Uterus (tissue), 2 donors: ENCODE results near the gene MARVELD3.
"Not testable (repeated sequence)": the region's sequence is repeated elsewhere in the genome, so short reads cannot be mapped to it uniquely, and the experiment has no call there.

Experiments used
- POLR2A ChIP-seq, 2 donors: fragments of 450-650 bp; IDR thresholded peaks; one replicate each; pipeline ENCODE4 v1.6.1; 2016; ENCODE audit warnings: antibody characterized with exemption in 2 of 2, mild to moderate bottlenecking in 1 of 2, moderate library complexity in 1 of 2
- TF ChIP-seq, protein P1 (sequence below), 4 experiments: fragments of 200-600 bp in 2 of 4; fragments of 450-650 bp in 2 of 4; sonication (generic) in 2 of 4; IDR thresholded peaks; one replicate each; pipeline ENCODE4 v1.5.1; 2016 to 2019; ENCODE audit warnings: antibody characterized with exemption in 4 of 4, mild to moderate bottlenecking in 2 of 4, moderate library complexity in 1 of 4

DNA sequence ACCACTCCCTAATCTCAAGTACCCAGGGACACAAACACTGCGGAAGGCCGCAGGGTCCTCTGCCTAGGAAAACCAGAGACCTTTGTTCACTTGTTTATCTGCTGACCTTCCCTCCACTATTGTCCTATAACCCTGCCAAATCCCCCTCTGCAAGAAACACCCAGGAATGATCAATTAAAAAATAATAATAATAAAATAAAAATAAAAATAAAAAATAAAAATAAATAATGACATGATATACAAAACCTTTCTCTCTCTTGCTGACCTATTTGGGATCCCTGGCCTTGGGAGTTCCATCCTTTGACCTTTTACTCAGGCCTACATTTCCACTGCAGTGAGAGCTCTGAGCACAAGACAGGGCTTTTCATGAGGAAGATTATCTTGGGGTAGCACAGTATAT, 35.9 kb upstream of the MARVELD3 start:
- TF ChIP-seq, protein P1, sequence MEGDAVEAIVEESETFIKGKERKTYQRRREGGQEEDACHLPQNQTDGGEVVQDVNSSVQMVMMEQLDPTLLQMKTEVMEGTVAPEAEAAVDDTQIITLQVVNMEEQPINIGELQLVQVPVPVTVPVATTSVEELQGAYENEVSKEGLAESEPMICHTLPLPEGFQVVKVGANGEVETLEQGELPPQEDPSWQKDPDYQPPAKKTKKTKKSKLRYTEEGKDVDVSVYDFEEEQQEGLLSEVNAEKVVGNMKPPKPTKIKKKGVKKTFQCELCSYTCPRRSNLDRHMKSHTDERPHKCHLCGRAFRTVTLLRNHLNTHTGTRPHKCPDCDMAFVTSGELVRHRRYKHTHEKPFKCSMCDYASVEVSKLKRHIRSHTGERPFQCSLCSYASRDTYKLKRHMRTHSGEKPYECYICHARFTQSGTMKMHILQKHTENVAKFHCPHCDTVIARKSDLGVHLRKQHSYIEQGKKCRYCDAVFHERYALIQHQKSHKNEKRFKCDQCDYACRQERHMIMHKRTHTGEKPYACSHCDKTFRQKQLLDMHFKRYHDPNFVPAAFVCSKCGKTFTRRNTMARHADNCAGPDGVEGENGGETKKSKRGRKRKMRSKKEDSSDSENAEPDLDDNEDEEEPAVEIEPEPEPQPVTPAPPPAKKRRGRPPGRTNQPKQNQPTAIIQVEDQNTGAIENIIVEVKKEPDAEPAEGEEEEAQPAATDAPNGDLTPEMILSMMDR (IDR thresholded peaks at IDR 0.05) = not testable (repeated sequence)
- TF ChIP-seq POLR2A (IDR thresholded peaks at IDR 0.05) = not testable (repeated sequence)
